Choroid plexus epithelial cell (primary cell): ENCODE data around the gene CPZ.
A peak's percentile ranks its signal among the peaks of the same experiment; 100 is the strongest.

Source experiments
- DNase-seq: peaks from one replicate; pipeline ENCODE4 v3.0.0-alpha.2; 2010; ENCODE audit warnings: low read depth
- H3K4me3 ChIP-seq: 2 replicates; pipeline ENCODE4 v1.5.1; 2011; ENCODE audit warnings: low read depth, mild to moderate bottlenecking, control low read depth, low read length, moderate library complexity
- CTCF ChIP-seq: conservative IDR thresholded peaks from 2 replicates; pipeline ENCODE4 v1.5.1; 2011; ENCODE audit warnings: low read depth, mild to moderate bottlenecking, control low read depth, inconsistent platforms, low read length, moderate library complexity

The CPZ gene

GRCh38 chr4:8577046-8577445, 15.5 kb upstream of the CPZ start:
- no peak for TF ChIP-seq CTCF
- DNase-seq: no peak
- no peak overlapping the region for H3K4me3 ChIP-seq

DNA sequence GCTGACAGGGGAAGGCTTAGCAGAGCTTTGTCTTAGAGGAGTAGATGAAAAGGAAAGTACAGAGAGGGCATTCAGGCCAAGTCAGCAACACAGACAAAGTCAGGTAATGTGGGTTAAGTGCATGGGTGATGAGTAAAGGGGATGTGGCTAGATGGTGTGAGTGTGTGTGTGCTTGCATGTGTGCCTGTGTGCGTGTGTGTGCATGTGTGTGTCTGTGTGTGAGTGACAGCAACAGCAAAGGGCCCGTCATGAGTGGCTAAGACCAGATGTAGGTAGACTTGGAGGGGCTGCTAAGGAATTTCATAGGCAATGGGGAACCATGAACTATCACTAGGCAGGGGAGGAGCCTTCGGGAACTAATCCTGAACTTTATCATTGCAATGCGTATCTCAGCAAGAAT, 14.6 kb upstream of the CPZ start:
- TF ChIP-seq CTCF: no peak
- no peak overlapping the region for H3K4me3 ChIP-seq
- DNase-seq: no peak

GRCh38 chr4:8578717-8579116, 13.8 kb upstream of the CPZ start:
- TF ChIP-seq CTCF: no peak
- no peak overlapping the region for H3K4me3 ChIP-seq
- no peak for DNase-seq

GRCh38 chr4:8579526-8580320, 12.8 kb upstream of the CPZ start:
- TF ChIP-seq CTCF: no peak
- H3K4me3 ChIP-seq: no peak overlapping the region
- no peak for DNase-seq

GRCh38 chr4:8580321-8581093, 12.1 kb upstream of the CPZ start, which contains the start of gene GPR78:
Gene GPR78, plus strand, starts transcription at chr4:8580392. Its CDS starts 591 bp downstream, at chr4:8580983.
- H3K4me3 ChIP-seq: no peak within 1 kb of the TSS
- DNase-seq: peak; percentile 55
- no peak for TF ChIP-seq CTCF

DNA sequence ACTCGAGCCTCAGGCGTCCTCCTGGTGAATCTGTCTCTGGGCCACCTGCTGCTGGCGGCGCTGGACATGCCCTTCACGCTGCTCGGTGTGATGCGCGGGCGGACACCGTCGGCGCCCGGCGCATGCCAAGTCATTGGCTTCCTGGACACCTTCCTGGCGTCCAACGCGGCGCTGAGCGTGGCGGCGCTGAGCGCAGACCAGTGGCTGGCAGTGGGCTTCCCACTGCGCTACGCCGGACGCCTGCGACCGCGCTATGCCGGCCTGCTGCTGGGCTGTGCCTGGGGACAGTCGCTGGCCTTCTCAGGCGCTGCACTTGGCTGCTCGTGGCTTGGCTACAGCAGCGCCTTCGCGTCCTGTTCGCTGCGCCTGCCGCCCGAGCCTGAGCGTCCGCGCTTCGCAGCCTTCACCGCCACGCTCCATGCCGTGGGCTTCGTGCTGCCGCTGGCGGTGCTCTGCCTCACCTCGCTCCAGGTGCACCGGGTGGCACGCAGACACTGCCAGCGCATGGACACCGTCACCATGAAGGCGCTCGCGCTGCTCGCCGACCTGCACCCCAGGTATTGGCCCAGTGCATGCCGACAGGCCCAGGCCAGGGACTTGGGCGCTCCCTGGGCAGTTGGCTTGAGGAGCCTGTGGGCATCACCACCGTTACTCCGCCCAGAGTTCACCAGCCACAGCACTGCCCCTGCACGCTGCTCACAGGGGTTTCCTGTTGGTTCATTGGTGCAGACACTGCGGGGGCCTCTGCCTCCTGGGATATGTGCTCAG, 11.3 kb upstream of the CPZ start:
- no peak for TF ChIP-seq CTCF
- H3K4me3 ChIP-seq: no peak overlapping the region
- DNase-seq: no peak
